Neural cell (in vitro differentiated cells): ENCODE results near the gene TAF11.

Source experiments
- CTCF ChIP-seq: fragments of 450-650 bp; IDR thresholded peaks from 2 replicates; pipeline ENCODE4 v1.5.1; 2014; ENCODE audit warnings: antibody characterized with exemption, mild to moderate bottlenecking, moderate library complexity; ENCODE audit not compliant: poor library complexity, severe bottlenecking
- EP300 ChIP-seq: fragments of 450-650 bp; conservative IDR thresholded peaks from 2 replicates; pipeline ENCODE4 v1.6.1; 2014; ENCODE audit warnings: antibody characterized with exemption, mild to moderate bottlenecking, moderate library complexity; ENCODE audit not compliant: poor library complexity, severe bottlenecking
- MXI1 ChIP-seq: fragments of 450-650 bp; conservative IDR thresholded peaks from 2 replicates; pipeline ENCODE4 v1.6.1; 2014; ENCODE audit warnings: antibody characterized with exemption, mild to moderate bottlenecking; ENCODE audit not compliant: poor library complexity, severe bottlenecking
- POLR2AphosphoS5 ChIP-seq: IDR thresholded peaks from 2 replicates; pipeline ENCODE4 v1.6.1; 2012
- RAD21 ChIP-seq: fragments of 450-650 bp; conservative IDR thresholded peaks from 2 replicates; pipeline ENCODE4 v1.6.1; 2014; ENCODE audit warnings: antibody characterized with exemption, mild to moderate bottlenecking, moderate library complexity
- SMC3 ChIP-seq: fragments of 450-650 bp; conservative IDR thresholded peaks from 2 replicates; pipeline ENCODE4 v1.6.1; 2014; ENCODE audit warnings: antibody characterized with exemption, mild to moderate bottlenecking, moderate library complexity; ENCODE audit not compliant: poor library complexity
- TAF1 ChIP-seq: IDR thresholded peaks from 2 replicates; pipeline ENCODE4 v1.6.1; 2012; ENCODE audit warnings: low read depth

GRCh38 chr6:34906826-34907225, 19.0 kb upstream of the TAF11 start:
- no peak for TF ChIP-seq CTCF
- no peak for TF ChIP-seq POLR2AphosphoS5
- no peak for TF ChIP-seq SMC3
- no peak for TF ChIP-seq EP300
- no peak for TF ChIP-seq MXI1
- no peak for TF ChIP-seq RAD21
- no peak for TF ChIP-seq TAF1
